Measurements from ENCODE around the gene RSBN1L. TPM values are rescaled to one million over a fixed set of nuclear protein-coding genes. Genes with fewer than 3 reads are reported as not detected.

Gene RSBN1L
- total and polyA plus RNA-seq, 7 donors: 2.0 to 10.1 (median 7.5) TPM

DNA sequence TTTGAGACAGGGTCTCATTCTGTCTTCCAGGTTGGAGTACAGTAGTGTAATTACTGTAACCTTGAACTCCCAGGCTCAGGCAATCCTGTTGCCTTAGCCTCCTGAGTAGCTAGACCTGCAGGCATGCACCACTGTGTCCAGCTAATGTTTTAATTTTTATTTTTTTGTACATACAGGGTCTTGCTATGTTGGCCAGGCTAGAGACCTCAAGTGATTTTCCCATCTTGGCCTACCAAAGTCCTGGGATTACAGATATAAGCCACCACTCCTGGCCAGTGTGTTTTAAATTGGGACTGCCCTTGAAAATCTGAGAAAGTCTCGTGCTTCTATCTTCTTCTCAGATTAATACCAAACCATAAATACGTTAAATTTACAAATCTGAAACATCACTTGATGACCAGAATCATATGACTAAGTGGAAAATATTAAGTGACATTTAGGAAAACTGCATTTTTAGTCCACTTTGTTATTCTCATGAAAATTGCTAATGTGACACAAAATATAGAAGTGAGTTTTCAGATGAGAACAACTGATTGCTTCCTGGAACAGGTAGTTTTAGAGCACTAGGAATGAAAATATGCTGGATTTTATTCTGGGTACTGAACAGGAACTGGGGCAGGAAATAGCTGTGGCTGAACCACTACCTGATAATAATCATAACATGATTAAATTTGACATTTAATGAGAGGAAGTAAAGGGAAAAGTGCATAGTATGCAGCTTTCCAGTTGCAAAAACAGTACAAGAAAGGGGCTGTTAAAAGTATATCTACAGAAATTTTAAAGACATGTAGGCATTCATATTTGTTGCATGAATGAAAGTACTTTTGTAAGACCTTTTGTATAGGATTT lies 106.5 kb downstream of the RSBN1L start:
- no peak for TF ChIP-seq CTCF (IDR thresholded peaks at IDR 0.05)
- peaks cover 30% of the 10 kb centered on the region for H3K4me1 ChIP-seq
- no peaks in the 10 kb centered on the region for H3K36me3 ChIP-seq (ENCODE audit: insufficient read depth in 1 of 2, low read depth in 1 of 2)
- no peak overlapping the region for H3K27ac ChIP-seq
- ATAC-seq (no peak), DNase-seq (no peak)
- H3K4me3 ChIP-seq: no peak overlapping the region
- peaks cover 14% of the 10 kb centered on the region for H3K9me3 ChIP-seq
- no peaks in the 10 kb centered on the region for H3K27me3 ChIP-seq (ENCODE audit: insufficient read depth in 3 of 3, low read length in 2 of 3)
- 74 to 83% (median 80%) methylated on average over 2 of the region's 2 CpGs for WGBS, 3 donors
- intact Hi-C loops (cut with DNase I): no loop called here

DNA sequence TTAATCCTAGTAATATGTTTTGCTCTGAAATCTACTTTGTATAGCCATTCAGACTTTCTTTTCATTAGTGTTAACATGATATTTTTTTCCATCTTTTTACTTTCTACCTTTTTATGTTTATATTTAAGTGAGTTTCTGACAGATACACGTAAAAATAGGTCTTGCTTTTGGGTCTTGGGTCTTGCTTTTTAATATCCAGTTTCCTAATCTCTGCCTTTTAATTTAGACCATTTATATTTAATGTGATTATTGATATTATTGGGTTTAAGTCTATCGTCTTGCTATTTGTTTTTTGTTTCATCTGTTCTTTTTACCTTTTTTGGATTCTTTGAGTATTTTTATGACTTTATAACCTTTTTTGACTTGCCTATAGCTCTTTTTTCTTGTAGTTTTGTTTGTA lies 110.2 kb downstream of the RSBN1L start:
- no peak overlapping the region for H3K27ac ChIP-seq
- DNase-seq (no peak), ATAC-seq (no peak)
- H3K27me3 ChIP-seq (ENCODE audit: insufficient read depth in 3 of 3, low read length in 2 of 3): no peaks in the 10 kb centered on the region
- 95 to 98% (median 98%) methylated on average over 2 of the region's 2 CpGs for WGBS, 3 donors
- no peak overlapping the region for H3K4me3 ChIP-seq
- no peak for TF ChIP-seq CTCF (IDR thresholded peaks at IDR 0.05)
- H3K36me3 ChIP-seq (ENCODE audit: insufficient read depth in 1 of 2, low read depth in 1 of 2): no peaks in the 10 kb centered on the region
- peaks cover 23% of the 10 kb centered on the region for H3K4me1 ChIP-seq
- peaks cover 14% of the 10 kb centered on the region for H3K9me3 ChIP-seq
- intact Hi-C loops (cut with DNase I): no loop called here

DNA sequence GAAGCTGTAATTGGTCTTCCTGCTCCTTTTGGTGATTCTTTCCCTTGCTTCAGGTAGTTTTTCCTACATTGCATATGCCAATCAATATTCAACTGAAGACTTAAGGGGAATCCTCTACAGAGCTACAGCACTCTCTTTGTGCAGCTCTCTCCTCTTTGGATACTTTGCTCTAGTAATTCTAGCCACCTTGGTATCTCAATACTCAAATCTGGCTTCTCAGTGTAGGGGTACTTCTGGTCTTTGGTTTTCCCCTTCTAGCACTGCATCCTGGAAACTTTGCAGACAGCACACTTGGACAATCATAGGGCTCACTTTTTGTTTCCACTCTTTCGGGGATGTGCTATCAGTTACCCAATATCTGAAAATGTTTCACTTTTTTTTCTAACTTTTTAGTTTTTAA lies 112.3 kb downstream of the RSBN1L start:
- no peak overlapping the region for H3K27ac ChIP-seq
- H3K4me1 ChIP-seq: peaks cover 31% of the 10 kb centered on the region
- no peaks in the 10 kb centered on the region for H3K36me3 ChIP-seq (ENCODE audit: insufficient read depth in 1 of 2, low read depth in 1 of 2)
- no peak for TF ChIP-seq CTCF (IDR thresholded peaks at IDR 0.05)
- H3K4me3 ChIP-seq: no peak overlapping the region
- WGBS, 3 donors: 93 to 99% (median 98%) methylated on average over 1 of the region's 1 CpG
- H3K9me3 ChIP-seq: peaks cover 14% of the 10 kb centered on the region
- no peaks in the 10 kb centered on the region for H3K27me3 ChIP-seq (ENCODE audit: insufficient read depth in 3 of 3, low read length in 2 of 3)
- intact Hi-C loops (cut with DNase I): no loop called here
- ATAC-seq: no peak
- DNase-seq: no peak

DNA sequence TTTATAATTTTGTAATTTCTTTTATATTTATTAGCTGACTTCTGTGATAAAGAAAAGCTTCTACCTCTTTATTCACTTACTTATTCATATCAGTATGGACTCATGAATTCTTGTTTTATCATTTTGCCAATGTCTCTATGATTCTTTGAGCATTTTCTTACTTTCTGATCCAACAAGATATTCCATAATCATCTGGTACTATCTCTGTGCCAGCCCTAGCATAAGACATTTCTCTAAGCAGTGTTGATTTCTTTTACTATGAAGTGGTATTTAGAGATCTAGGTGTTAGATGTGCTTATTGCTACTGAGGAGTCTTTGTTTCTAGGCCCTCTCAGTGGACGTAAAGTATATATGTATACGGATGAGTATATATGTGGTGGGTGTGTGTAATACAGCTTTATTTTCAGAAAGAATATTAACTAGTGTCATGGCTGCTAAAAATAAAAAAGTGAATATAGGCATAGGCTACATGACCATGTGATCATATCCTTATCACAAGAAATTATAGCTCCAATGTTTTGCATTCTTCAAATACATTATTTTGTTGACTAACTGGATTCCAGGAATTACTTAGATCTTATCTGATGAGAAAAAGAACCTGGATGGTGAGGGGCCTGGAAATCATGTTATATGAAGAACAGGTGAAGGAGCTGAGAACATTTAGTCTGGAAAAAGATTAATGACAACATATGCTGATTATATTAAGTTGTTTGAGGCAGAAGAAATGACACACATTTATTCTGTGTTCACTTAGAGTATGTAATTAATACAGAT lies 115.4 kb downstream of the RSBN1L start:
- DNase-seq: no peak
- peak overlapping the region; percentile 78 for H3K27ac ChIP-seq
- H3K36me3 ChIP-seq (ENCODE audit: insufficient read depth in 1 of 2, low read depth in 1 of 2): peaks cover 0 to 5% of the 10 kb centered on the region in 2 donors
- H3K27me3 ChIP-seq (ENCODE audit: insufficient read depth in 3 of 3, low read length in 2 of 3): no peaks in the 10 kb centered on the region
- no peak overlapping the region for H3K4me3 ChIP-seq
- peaks cover 4% of the 10 kb centered on the region for H3K9me3 ChIP-seq
- TF ChIP-seq CTCF (IDR thresholded peaks at IDR 0.05): no peak
- 87 to 94% (median 91%) methylated on average over 2 of the region's 2 CpGs for WGBS, 3 donors
- intact Hi-C loops (cut with DNase I): no loop called here
- peaks cover 25% of the 10 kb centered on the region for H3K4me1 ChIP-seq
- ATAC-seq: peak in 3 of 4 donors; percentile 23 to 37 (median 33)
